GM12878 (cell line): Measurements from ENCODE around the gene ERAL1. TPM values are rescaled to one million over a fixed set of nuclear protein-coding genes. Genes with fewer than 3 reads are reported as not detected.

ENCODE experiments used
- ATAC-seq: fragments of 200-7000 bp; cut with Tn5 transposase; 3 replicates; pipeline ENCODE4 v1.9.1; 2020; ENCODE audit warnings: mild to moderate bottlenecking, moderate library complexity
- BruUV-seq: library from RNA; stranded (reverse); fragments of 400-500 nt; replicated peaks from 2 replicates; lab custom pipeline; 2021; lab: Mats Ljungman, UMichigan
- CTCF ChIA-PET: fragments of 300-600 bp; sonication (Branson Sonifier 250); formaldehyde crosslinking; extraction: SDS; loops from one replicate; lab custom pipeline; 2021; ENCODE audit warnings: inconsistent platforms; lab: Yijun Ruan, JAX
- POLR2A ChIA-PET: fragments of 350-600 bp; formaldehyde crosslinking; extraction: SDS; loops from one replicate; lab custom pipeline; 2021; ENCODE audit warnings: inconsistent platforms; lab: Charles Lee
- RAD21 ChIA-PET: fragments of 300-600 bp; sonication (Branson Sonifier 250); formaldehyde crosslinking; loops from one replicate; lab custom pipeline; 2023; ENCODE audit warnings: antibody characterized with exemption; ENCODE audit not compliant: unreplicated experiment; lab: Charles Lee
- SMC1A ChIA-PET: fragments of 300-600 bp; sonication (Branson Sonifier 250); formaldehyde crosslinking; loops from one replicate; lab custom pipeline; 2023; ENCODE audit not compliant: unreplicated experiment, uncharacterized antibody; lab: Charles Lee
- DNase-seq: peaks from one replicate; pipeline ENCODE4 v3.0.0-alpha.2; 2011; ENCODE audit warnings: low read depth, low spot score
- FAIRE-seq: peaks from 3 replicates; lab custom pipeline; 2011; peaks lifted over from hg19 to GRCh38; lab: Jason Lieb, UNC
- H2AFZ ChIP-seq: 2 replicates; pipeline ENCODE4 v1.6.0; 2011; ENCODE audit warnings: low read depth, low read length, control low read depth; ENCODE audit not compliant: control insufficient read depth
- H3K27ac ChIP-seq: 2 replicates; pipeline ENCODE4 v1.5.1; 2011; ENCODE audit warnings: control low read depth; ENCODE audit not compliant: control insufficient read depth, insufficient read depth
- H3K27me3 ChIP-seq, 2 experiments: replicated peaks in 1 of 2; 2 replicates each; pipeline versions ENCODE4 v1.6.0 to v1.6.1; 2011; ENCODE audit warnings: low read length in 1 of 2; ENCODE audit not compliant: control insufficient read depth in 2 of 2, insufficient read depth in 2 of 2
- H3K36me3 ChIP-seq, 2 experiments: 2 replicates each; pipeline ENCODE4 v1.5.1; 2011; ENCODE audit warnings: low read length in 1 of 2; ENCODE audit not compliant: control insufficient read depth in 2 of 2, insufficient read depth in 2 of 2
- H3K4me1 ChIP-seq: 2 replicates; pipeline ENCODE4 v1.6.1; 2011; ENCODE audit warnings: mild to moderate bottlenecking, low read length, moderate library complexity, mixed read lengths; ENCODE audit not compliant: control insufficient read depth, insufficient read depth
- H3K4me2 ChIP-seq: 2 replicates; pipeline ENCODE4 v1.6.0; 2011; ENCODE audit warnings: control low read depth; ENCODE audit not compliant: control insufficient read depth, insufficient read depth
- H3K4me3 ChIP-seq: fragments of 200-600 bp; sonication (generic); 2 replicates; pipeline ENCODE4 v1.5.1; 2016
- H3K79me2 ChIP-seq: 2 replicates; pipeline ENCODE4 v1.6.0; 2011; ENCODE audit warnings: low read length; ENCODE audit not compliant: control insufficient read depth, insufficient read depth
- H3K9ac ChIP-seq: 2 replicates; pipeline ENCODE4 v1.8.0; 2011; ENCODE audit warnings: low read length, control low read depth, mixed read lengths; ENCODE audit not compliant: control insufficient read depth, insufficient read depth
- H3K9me3 ChIP-seq: replicated peaks from 3 replicates; pipeline ENCODE4 v1.5.1; 2011; ENCODE audit warnings: mild to moderate bottlenecking, low read length; ENCODE audit not compliant: control insufficient read depth, insufficient read depth
- H4K20me1 ChIP-seq: 2 replicates; pipeline ENCODE4 v1.6.0; 2011; ENCODE audit not compliant: control insufficient read depth, insufficient read depth
- ASH2L ChIP-seq: fragments of 300-600, 200-600 bp; sonication (generic); IDR thresholded peaks from 2 replicates; pipeline ENCODE4 v1.6.1; 2017; ENCODE audit warnings: low read depth, mild to moderate bottlenecking, borderline replicate concordance
- CBX3 ChIP-seq: fragments of 200-600 bp; sonication (generic); IDR thresholded peaks from 2 replicates; pipeline ENCODE4 v1.6.1; 2016; ENCODE audit warnings: low read depth, borderline replicate concordance
- GATAD2B ChIP-seq: fragments of 450-650 bp; conservative IDR thresholded peaks from 2 replicates; pipeline ENCODE4 v1.6.1; 2017; ENCODE audit warnings: low read depth, mild to moderate bottlenecking, moderate library complexity
- MLLT1 ChIP-seq: fragments of 450-650 bp; IDR thresholded peaks from 2 replicates; pipeline ENCODE4 v1.6.1; 2016; ENCODE audit warnings: mild to moderate bottlenecking
- MTA3 ChIP-seq: IDR thresholded peaks from 2 replicates; pipeline ENCODE4 v1.6.1; 2012; ENCODE audit warnings: low read length, inconsistent platforms, borderline replicate concordance
- REST ChIP-seq: IDR thresholded peaks from 2 replicates; pipeline ENCODE4 v1.6.1; 2012; ENCODE audit warnings: mild to moderate bottlenecking, low read depth, low read length
- WGBS: methylation state at CpG from one replicate; pipeline ENCODE4 v1.1.6; 2016; ENCODE audit warnings: low lambda C conversion rate; ENCODE audit not compliant: insufficient replicate concordance, insufficient coverage; ENCODE audit errors: missing lambda C conversion rate; 5-methylcytosine and 5-hydroxymethylcytosine counted together
- in situ Hi-C: fragments of 300-500 bp; cut with MboI; formaldehyde crosslinking; loops from 9 replicates; pipeline ENCODE4 v1.14.3; 2018; ENCODE audit warnings: mixed read lengths
- intact Hi-C: fragments of 100-400 bp; cut with micrococcal nuclease; formaldehyde crosslinking; loops from one replicate; pipeline ENCODE4 v1.14.2; 2022; ENCODE audit not compliant: unreplicated experiment
- polyA plus RNA-seq, 11 experiments: library from polyadenylated mRNA; depleted of rRNA in 4 of 11; unstranded in 6 of 11; stranded (reverse) in 5 of 11; fragments of >200 nt; fragmentation: Nextera tagmentation in 4 of 11; fragmentation: Illumina TruSeq in 1 of 11; extraction: Ambion mirVana in 4 of 11; extraction: Trizol in 1 of 11; gene quantifications; 1 replicate in 1 of 11; 2 replicates in 10 of 11; pipeline versions ENCODE4 v1.2.1 to v1.2.3, GENCODE V29; 2011 to 2016; ENCODE audit warnings: inconsistent platforms in 2 of 11, missing spikeins in 2 of 11, low read depth in 1 of 11
- total RNA-seq, 4 experiments: library from RNA; depleted of rRNA in 3 of 4; stranded (reverse); fragments of >200 nt in 3 of 4; fragmentation: Illumina TruSeq in 1 of 4; extraction: Trizol in 1 of 4; gene quantifications; 2 replicates each; pipeline versions ENCODE4 v1.2.1 to v1.2.3, GENCODE V29; 2013 to 2021

ERAL1 gene
- total and polyA plus RNA-seq, 10 of the 15 experiments (the other 5 are each of a cell fraction or from before 2014, with no cell fraction given): 27.7 to 175 (median 104) TPM

GRCh38 chr17:28904800-28905199, 50.0 kb downstream of the ERAL1 start:
- ChIA-PET CTCF (interaction anchor here (1.3 to 17.3 kb wide), 7 partner anchors 8 to 177 kb away, joined by 3 to 175 read pairs (median 18); partner anchors contain the start of genes NEK8 and TLCD1), POLR2A (interaction anchor here (1.3 kb wide), 1 partner anchor 177 kb away, joined by 3 read pairs; no protein-coding TSS in a partner anchor), SMC1A (interaction anchor here (1.6 to 2.4 kb wide), 2 partner anchors 55 to 139 kb away, joined by 3 to 7 read pairs; no protein-coding TSS in a partner anchor), RAD21 (interaction anchor here (0.6 kb wide), 1 partner anchor 10 kb away, joined by 3 read pairs; no protein-coding TSS in a partner anchor)
- no peak overlapping the region for H2AFZ ChIP-seq
- H3K9ac ChIP-seq: no peak overlapping the region
- H3K4me3 ChIP-seq: no peak overlapping the region
- H3K4me1 ChIP-seq: peaks cover 10% of the 10 kb centered on the region
- no peaks in the 10 kb centered on the region for H3K27me3 ChIP-seq
- FAIRE-seq (no peak), ATAC-seq (no peak), DNase-seq (no peak)
- in situ Hi-C loops (no loop called here), intact Hi-C loops (no loop called here)
- no peak overlapping the region for H3K4me2 ChIP-seq
- BruUV-seq: no TSS peak
- peaks cover 11 to 18% of the 10 kb centered on the region in 2 experiments for H3K36me3 ChIP-seq
- 36% methylated on average over 4 of the region's 4 CpGs for WGBS
- no peaks in the 10 kb centered on the region for H4K20me1 ChIP-seq
- TF ChIP-seq REST (no peak), MLLT1 (no peak), GATAD2B (no peak), ASH2L (no peak), CBX3 (no peak), MTA3 (no peak)
- no peak overlapping the region for H3K27ac ChIP-seq
- no peaks in the 10 kb centered on the region for H3K9me3 ChIP-seq
- H3K79me2 ChIP-seq: peaks cover 5% of the 10 kb centered on the region
